ENCODE measurements around the gene ABCG4.

Gene ABCG4

GRCh38 chr11:119206511-119207414 is 57.9 kb downstream of the ABCG4 start:
- peak; percentile 43 for FAIRE-seq
- no peak for TF ChIP-seq POLR2A (IDR thresholded peaks at IDR 0.05; ENCODE audit: low read depth, low read length)
- DNase-seq (ENCODE audit: insufficient read length, low spot score): peak; percentile 28

- no peak for FAIRE-seq
These were observed 58.6 kb downstream of the ABCG4 start for GRCh38 chr11:119207415-119207960.

GRCh38 chr11:119209186-119209585 is 60.3 kb downstream of the ABCG4 start:
- no peak for FAIRE-seq
- no peak for TF ChIP-seq POLR2A (IDR thresholded peaks at IDR 0.05; ENCODE audit: low read depth, low read length)
- no peak for DNase-seq (ENCODE audit: insufficient read length, low spot score)

More at GRCh38 chr11:119207415-119207960, 58.6 kb downstream of the ABCG4 start:
- no peak for DNase-seq (ENCODE audit: insufficient read length, low spot score)
- TF ChIP-seq POLR2A (IDR thresholded peaks at IDR 0.05; ENCODE audit: low read depth, low read length): no peak

GRCh38 chr11:119210050-119210449 is 61.2 kb downstream of the ABCG4 start:
- TF ChIP-seq POLR2A (IDR thresholded peaks at IDR 0.05; ENCODE audit: low read depth, low read length): no peak
- DNase-seq (ENCODE audit: insufficient read length, low spot score) (no peak), FAIRE-seq (no peak)
